ENCODE results near the gene FRMPD2. TPM values are rescaled to one million over a fixed set of nuclear protein-coding genes. Genes with fewer than 3 reads are reported as not detected.
"Not testable (repeated sequence)": the region's sequence is repeated elsewhere in the genome, so short reads cannot be mapped to it uniquely, and the experiment has no call there.

Gene FRMPD2
- total RNA-seq, 1 donor from 2014 or later, result not detected

- no peak for DNase-seq (ENCODE audit: low spot score)
- ATAC-seq, result no peak
Observed at GRCh38 chr10:48209241-48209640, 65.3 kb downstream of the FRMPD2 start.

GRCh38 chr10:48207853-48208252 is 66.6 kb downstream of the FRMPD2 start:
- no peak for ATAC-seq
- DNase-seq (ENCODE audit: low spot score), result no peak

- DNase-seq (ENCODE audit: low spot score) (no peak), ATAC-seq (peak; percentile 71)
Observed at GRCh38 chr10:48206482-48207250, 67.8 kb downstream of the FRMPD2 start.

- no peak for ATAC-seq
Observed at GRCh38 chr10:48205918-48206317, 68.6 kb downstream of the FRMPD2 start.

GRCh38 chr10:48199580-48200377 is 74.7 kb downstream of the FRMPD2 start:
- ATAC-seq, result no peak
- no peak for DNase-seq (ENCODE audit: low spot score)

More at GRCh38 chr10:48205918-48206317, 68.6 kb downstream of the FRMPD2 start:
- no peak for DNase-seq (ENCODE audit: low spot score)

GRCh38 chr10:48197236-48197899 is 77.1 kb downstream of the FRMPD2 start:
- ATAC-seq (no peak), DNase-seq (ENCODE audit: low spot score) (no peak)

- DNase-seq (ENCODE audit: low spot score) (no peak), ATAC-seq (no peak)
Observed at GRCh38 chr10:48195803-48196202, 78.7 kb downstream of the FRMPD2 start.

GRCh38 chr10:48194830-48195229 is 79.7 kb downstream of the FRMPD2 start:
- ATAC-seq (peak; percentile 13), DNase-seq (ENCODE audit: low spot score) (no peak)

- DNase-seq (ENCODE audit: low spot score), result no peak
- ATAC-seq, result no peak
Observed at GRCh38 chr10:48193556-48193955, 80.9 kb downstream of the FRMPD2 start.

- DNase-seq (ENCODE audit: low spot score) (no peak), ATAC-seq (no peak)
Observed at GRCh38 chr10:48192881-48193450, 81.5 kb downstream of the FRMPD2 start.

- ATAC-seq (peak; percentile 30), DNase-seq (ENCODE audit: low spot score) (no peak)
Observed at GRCh38 chr10:48187713-48188485, 86.6 kb downstream of the FRMPD2 start.

- no peak for DNase-seq (ENCODE audit: low spot score)
Observed at GRCh38 chr10:48187126-48187525, 87.4 kb downstream of the FRMPD2 start.

GRCh38 chr10:48186264-48186804 is 88.2 kb downstream of the FRMPD2 start:
- not testable (repeated sequence) for ATAC-seq; DNase-seq (ENCODE audit: low spot score)

More at GRCh38 chr10:48187126-48187525, 87.4 kb downstream of the FRMPD2 start:
- ATAC-seq, result no peak

- ATAC-seq (no peak), DNase-seq (ENCODE audit: low spot score) (no peak)
Observed at GRCh38 chr10:48184224-48184623, 90.3 kb downstream of the FRMPD2 start.

- not testable (repeated sequence) for DNase-seq (ENCODE audit: low spot score); ATAC-seq
Observed at GRCh38 chr10:48172715-48173114, 101.8 kb downstream of the FRMPD2 start.

GRCh38 chr10:48160670-48161069 is 113.8 kb downstream of the FRMPD2 start:
- ATAC-seq; DNase-seq (ENCODE audit: low spot score): not testable (repeated sequence)

- DNase-seq (ENCODE audit: low spot score); ATAC-seq: not testable (repeated sequence)
Observed at GRCh38 chr10:48160163-48160562, 114.3 kb downstream of the FRMPD2 start.

GRCh38 chr10:48154211-48155140 is 120.0 kb downstream of the FRMPD2 start:
- not testable (repeated sequence) for ATAC-seq; DNase-seq (ENCODE audit: low spot score)

- not testable (repeated sequence) for ATAC-seq; DNase-seq (ENCODE audit: low spot score)
Observed at GRCh38 chr10:48147643-48148042, 126.9 kb downstream of the FRMPD2 start.

Data from left lobe of liver (tissue), 2 donors.